ENCODE data around the gene LDAF1. TPM values are rescaled to one million over a fixed set of nuclear protein-coding genes. Genes with fewer than 3 reads are reported as not detected.

The LDAF1 gene
- total and polyA plus RNA-seq, 2 of the 8 experiments (the other 6 are each of a cell fraction or from before 2014, with no cell fraction given) = 32.4 to 34.2 TPM

DNA sequence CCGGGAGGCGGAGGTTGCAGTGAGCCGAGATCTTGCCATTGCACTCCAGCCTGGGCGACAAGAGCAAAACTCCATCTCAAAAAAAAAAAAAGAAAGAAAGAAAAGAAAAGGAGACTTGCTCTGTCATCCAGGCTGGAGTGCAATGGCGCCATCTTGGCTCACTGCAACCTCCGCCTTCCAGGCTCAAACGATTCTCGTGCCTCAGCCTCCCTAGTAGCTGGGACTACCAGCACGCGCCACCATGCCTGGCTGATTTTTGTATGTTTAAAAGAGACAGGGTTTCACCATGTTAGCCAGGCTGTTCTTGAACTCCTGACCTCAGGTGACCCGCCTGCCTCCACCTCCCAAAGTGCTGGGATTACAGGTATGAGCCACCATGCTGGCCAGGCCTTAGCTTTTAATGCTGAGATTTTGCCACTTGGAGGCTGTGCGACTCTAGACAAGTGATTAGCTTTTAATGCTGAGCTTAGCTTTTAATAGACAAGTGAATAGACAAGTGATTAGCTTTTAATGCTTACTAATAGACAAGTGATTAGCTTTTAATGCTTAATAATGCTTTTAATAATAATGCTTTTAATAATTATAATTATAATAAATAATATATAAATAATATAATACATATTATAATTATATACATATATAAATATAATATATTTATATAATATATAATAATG lies 9.6 kb downstream of the LDAF1 start:
- Histone ChIP-seq H3K14ac (ENCODE audit: insufficient read length) (no peak overlapping the region), H4K91ac (replicated peaks; ENCODE audit: insufficient read length, low read length) (no peak overlapping the region), H4K5ac (ENCODE audit: insufficient read length, low read depth, low read length) (no peak overlapping the region), H3K4me3 (ENCODE audit: extremely low read depth in 1 of 4, insufficient read depth in 2 of 4, low read depth in 3 of 4, low read length in 4 of 4) (no peak overlapping the region), H2BK5ac (ENCODE audit: low read depth, low read length) (no peak overlapping the region), H2AFZ (ENCODE audit: low read length) (no peak overlapping the region), H4K20me1 (replicated peaks in 1 of 2; ENCODE audit: control insufficient read depth in 1 of 2, insufficient read depth in 2 of 2, low read length in 2 of 2) (no peaks in the 10 kb centered on the region), H3K23ac (ENCODE audit: insufficient read length) (no peak overlapping the region), H2BK12ac (ENCODE audit: low read depth, low read length) (no peak overlapping the region), H3K56ac (replicated peaks; ENCODE audit: insufficient read length, low read depth, low read length) (no peak overlapping the region), H3K36me3 (ENCODE audit: control insufficient read depth in 2 of 4, insufficient read depth in 4 of 4, low read length in 3 of 4) (peaks cover 10 to 75% (median 52%) of the 10 kb centered on the region in 4 experiments), H3K79me2 (ENCODE audit: control insufficient read depth in 1 of 2, insufficient read depth in 2 of 2, low read length in 2 of 2) (peaks cover 0 to 5% of the 10 kb centered on the region in 2 experiments; a peak in 1 of 4 replicates), H3K9me3 (ENCODE audit: insufficient read depth in 2 of 2, low read depth in 1 of 2, low read length in 1 of 2) (no peaks in the 10 kb centered on the region), H3K9ac (replicated peaks in 1 of 4; ENCODE audit: extremely low read depth in 1 of 4, low read depth in 3 of 4, low read length in 3 of 4) (no peak overlapping the region), H3K18ac (ENCODE audit: extremely low read depth, low read length) (no peak overlapping the region), H3K27me3 (replicated peaks in 1 of 4; ENCODE audit: control insufficient read depth in 3 of 4, extremely low read depth in 1 of 4, insufficient read depth in 3 of 4, low read length in 3 of 4) (no peaks in the 10 kb centered on the region), H2BK15ac (ENCODE audit: low read length) (no peak overlapping the region), H2AK5ac (ENCODE audit: low read depth, low read length) (no peak overlapping the region), H3K23me2 (ENCODE audit: low read depth, low read length) (no peaks in the 10 kb centered on the region), H3K79me1 (ENCODE audit: low read depth, low read length) (peaks cover 5% of the 10 kb centered on the region; the same call in 1 of the 2 replicates), H4K8ac (ENCODE audit: extremely low read depth, insufficient read depth, low read length) (no peak overlapping the region), H3K4ac (replicated peaks; ENCODE audit: insufficient read length, low read depth, low read length) (no peak overlapping the region), H3K4me2 (ENCODE audit: insufficient read depth in 1 of 2, low read depth in 2 of 2, low read length in 2 of 2) (no peak overlapping the region), H2BK120ac (replicated peaks; ENCODE audit: low read depth, low read length) (no peak overlapping the region), H3K27ac (ENCODE audit: low read depth, low read length) (no peak overlapping the region), H2BK20ac (ENCODE audit: low read length) (no peak overlapping the region), H3K4me1 (replicated peaks in 1 of 4; ENCODE audit: control insufficient read depth in 3 of 4, insufficient read depth in 4 of 4, low read length in 3 of 4) (no peaks in the 10 kb centered on the region)
- TF ChIP-seq SIX5 (IDR thresholded peaks at IDR 0.05; ENCODE audit: low read depth, low read length) (no peak), CBX5 (IDR thresholded peaks at IDR 0.05; ENCODE audit: low read depth, low read length) (no peak), RAD21 (IDR thresholded peaks at IDR 0.05 in 1 of 2, conservative IDR thresholded peaks at IDR 0.05 in 1 of 2; ENCODE audit: low read depth in 2 of 2, low read length in 2 of 2) (no peak), EP300 (IDR thresholded peaks at IDR 0.05; ENCODE audit: borderline replicate concordance in 1 of 2, low read depth in 2 of 2, low read length in 2 of 2) (no peak), POLR2A (IDR thresholded peaks at IDR 0.05; ENCODE audit: control extremely low read depth in 1 of 2, low read depth in 2 of 2, low read length in 2 of 2) (no peak), CBX8 (IDR thresholded peaks at IDR 0.05; ENCODE audit: borderline replicate concordance, low read depth, low read length) (no peak), SAP30 (IDR thresholded peaks at IDR 0.05; ENCODE audit: insufficient read depth, insufficient replicate concordance, low read length) (no peak), KDM5A (IDR thresholded peaks at IDR 0.05; ENCODE audit: low read length) (no peak)
- FAIRE-seq (no peak), DNase-seq (ENCODE audit: low read depth in 1 of 2, low spot score in 2 of 2) (no peak)
- CTCF ChIA-PET (ENCODE audit: partially characterized antibody) = interaction anchor here (1.2 to 1.8 kb wide), 3 partner anchors 10 to 133 kb away, joined by 3 to 5 read pairs (median 3); no protein-coding TSS in a partner anchor
- WGBS, 2 experiments (ENCODE audit: extremely low coverage in 1 of 2, insufficient coverage in 1 of 2, insufficient read length in 1 of 2, insufficient replicate concordance in 2 of 2, low coverage in 1 of 2, low lambda C conversion rate in 2 of 2, missing lambda C conversion rate in 1 of 2) = 83% methylated on average over 3 of the region's 12 CpGs; no CpG with 5 or more reads in 1 of the 2 experiments
- POLR2A ChIA-PET (ENCODE audit: partially characterized antibody) = no interaction called here

Data from H1 (cell line).